ENCODE measurements around the gene TPP1. TPM values are rescaled to one million over a fixed set of nuclear protein-coding genes. Genes with fewer than 3 reads are reported as not detected.
A peak's percentile ranks its signal among the peaks of the same experiment; 100 is the strongest.

Gene TPP1
- polyA plus RNA-seq, 4 donors: 25.4 to 429 (median 34.7) TPM

DNA sequence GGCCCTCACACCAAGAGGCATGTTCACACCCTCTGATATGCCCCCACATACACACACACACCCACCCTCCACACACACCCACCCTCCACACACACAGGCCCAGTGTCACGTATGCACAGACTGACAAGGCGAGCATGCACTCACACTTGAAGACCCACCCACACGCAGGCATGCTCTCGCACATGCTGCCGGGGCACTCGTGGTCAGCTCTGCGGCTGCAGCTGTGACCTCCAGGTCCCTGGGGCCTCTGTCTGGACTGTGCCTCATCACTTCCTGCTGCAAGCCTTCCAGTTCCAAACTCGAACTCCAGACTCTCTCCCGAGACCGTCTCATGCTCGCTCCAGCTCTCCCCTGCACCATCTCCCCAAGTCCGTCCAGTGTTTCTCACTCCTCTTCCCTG, 26.8 kb upstream of the TPP1 start:
- Histone ChIP-seq H3K4me3 (ENCODE audit: low read depth in 1 of 3, low read length in 3 of 3) (no peak overlapping the region), H3K9me3 (ENCODE audit: control insufficient read depth in 2 of 2, insufficient read depth in 1 of 2, low read depth in 1 of 2, low read length in 1 of 2) (no peaks in the 10 kb centered on the region), H3K36me3 (ENCODE audit: control insufficient read depth in 3 of 3, insufficient read depth in 2 of 3, low read depth in 1 of 3, low read length in 3 of 3) (peaks cover 0 to 6% (median 0%) of the 10 kb centered on the region in 3 donors), H3K4me1 (ENCODE audit: control insufficient read depth in 3 of 3, insufficient read depth in 2 of 3, low read depth in 1 of 3, low read length in 2 of 3) (peaks cover 0 to 18% (median 6%) of the 10 kb centered on the region in 3 donors), H3K27ac (ENCODE audit: low read depth in 1 of 3, low read length in 2 of 3) (peak overlapping the region in 2 of 3 donors; percentile 75 to 78), H3K27me3 (ENCODE audit: control insufficient read depth in 3 of 3, insufficient read depth in 3 of 3, low read length in 3 of 3) (peaks cover 0 to 11% (median 0%) of the 10 kb centered on the region in 3 donors)
- 53 to 91% (median 74%) methylated on average over 11 to 12 of the region's 12 CpGs for WGBS, 3 donors
- DNase-seq: no peak
- no peak for FAIRE-seq

DNA sequence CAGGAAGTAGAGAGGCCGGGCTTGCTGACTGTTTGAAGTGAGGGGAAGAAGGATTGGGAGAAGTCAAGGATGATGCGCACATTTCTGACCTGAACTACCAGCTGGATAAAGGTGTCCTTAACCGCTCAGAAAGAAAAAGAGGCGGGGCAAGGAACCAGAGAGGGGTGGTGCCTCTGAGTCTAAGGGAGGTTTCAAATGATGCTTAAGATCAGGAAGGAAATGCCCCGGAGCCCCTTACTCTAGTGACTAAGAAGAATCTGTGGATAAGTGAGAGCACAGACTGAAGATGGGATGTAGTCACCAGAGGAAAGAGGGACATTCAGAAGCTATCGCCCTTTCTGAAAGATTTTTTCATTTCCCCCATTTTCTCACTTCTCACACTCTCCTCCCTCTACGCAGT, 23.7 kb upstream of the TPP1 start:
- no peak overlapping the region for H3K27ac ChIP-seq (ENCODE audit: low read depth in 1 of 3, low read length in 2 of 3)
- no peaks in the 10 kb centered on the region for H3K9me3 ChIP-seq (ENCODE audit: control insufficient read depth in 2 of 2, insufficient read depth in 1 of 2, low read depth in 1 of 2, low read length in 1 of 2)
- 83 to 85% (median 84%) methylated on average over 7 of the region's 7 CpGs for WGBS, 3 donors
- H3K27me3 ChIP-seq (ENCODE audit: control insufficient read depth in 3 of 3, insufficient read depth in 3 of 3, low read length in 3 of 3): no peaks in the 10 kb centered on the region
- no peak overlapping the region for H3K4me3 ChIP-seq (ENCODE audit: low read depth in 1 of 3, low read length in 3 of 3)
- H3K4me1 ChIP-seq (ENCODE audit: control insufficient read depth in 3 of 3, insufficient read depth in 2 of 3, low read depth in 1 of 3, low read length in 2 of 3): peaks cover 0 to 13% (median 3%) of the 10 kb centered on the region in 3 donors
- peaks cover 0 to 24% (median 0%) of the 10 kb centered on the region in 3 donors for H3K36me3 ChIP-seq (ENCODE audit: control insufficient read depth in 3 of 3, insufficient read depth in 2 of 3, low read depth in 1 of 3, low read length in 3 of 3)
- FAIRE-seq (no peak), DNase-seq (no peak)

DNA sequence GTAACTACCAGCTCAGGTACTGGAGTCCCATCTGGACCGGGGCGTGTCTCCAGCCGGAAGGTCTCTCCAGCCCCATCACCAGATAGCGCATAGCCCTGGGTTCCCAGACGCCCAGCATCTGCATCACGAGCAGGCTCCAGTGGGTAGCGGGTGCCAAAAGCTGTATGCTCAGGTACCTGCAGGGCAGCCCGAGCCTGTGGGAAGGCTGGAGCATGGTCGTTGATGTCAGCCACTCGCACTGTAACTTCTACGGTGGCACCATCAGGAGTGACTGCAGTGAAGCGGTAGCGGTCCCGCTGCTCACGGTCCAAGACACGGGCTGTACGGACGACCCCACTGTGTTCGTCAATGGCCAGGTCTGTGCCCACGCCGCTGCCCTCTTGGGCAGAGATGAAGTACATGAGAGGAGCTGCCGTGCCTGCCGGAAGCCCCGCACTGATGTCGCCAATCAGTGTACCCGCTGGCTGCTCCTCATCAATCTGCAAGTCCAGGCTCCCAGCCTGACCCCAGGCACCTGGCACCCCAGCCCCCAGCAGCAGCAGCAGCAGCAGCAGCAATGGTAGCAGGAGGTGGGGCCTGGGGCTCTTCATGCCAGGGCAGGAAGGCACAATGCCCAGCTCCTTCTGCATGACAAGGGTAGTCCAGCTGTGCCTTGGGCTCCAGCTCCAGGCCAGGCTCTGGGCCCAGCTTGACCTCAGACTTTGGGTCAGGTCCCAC, 21.9 kb upstream of the TPP1 start:
- DNase-seq (no peak), FAIRE-seq (no peak)
- 95 to 96% (median 96%) methylated on average over 26 of the region's 26 CpGs for WGBS, 3 donors

DNA sequence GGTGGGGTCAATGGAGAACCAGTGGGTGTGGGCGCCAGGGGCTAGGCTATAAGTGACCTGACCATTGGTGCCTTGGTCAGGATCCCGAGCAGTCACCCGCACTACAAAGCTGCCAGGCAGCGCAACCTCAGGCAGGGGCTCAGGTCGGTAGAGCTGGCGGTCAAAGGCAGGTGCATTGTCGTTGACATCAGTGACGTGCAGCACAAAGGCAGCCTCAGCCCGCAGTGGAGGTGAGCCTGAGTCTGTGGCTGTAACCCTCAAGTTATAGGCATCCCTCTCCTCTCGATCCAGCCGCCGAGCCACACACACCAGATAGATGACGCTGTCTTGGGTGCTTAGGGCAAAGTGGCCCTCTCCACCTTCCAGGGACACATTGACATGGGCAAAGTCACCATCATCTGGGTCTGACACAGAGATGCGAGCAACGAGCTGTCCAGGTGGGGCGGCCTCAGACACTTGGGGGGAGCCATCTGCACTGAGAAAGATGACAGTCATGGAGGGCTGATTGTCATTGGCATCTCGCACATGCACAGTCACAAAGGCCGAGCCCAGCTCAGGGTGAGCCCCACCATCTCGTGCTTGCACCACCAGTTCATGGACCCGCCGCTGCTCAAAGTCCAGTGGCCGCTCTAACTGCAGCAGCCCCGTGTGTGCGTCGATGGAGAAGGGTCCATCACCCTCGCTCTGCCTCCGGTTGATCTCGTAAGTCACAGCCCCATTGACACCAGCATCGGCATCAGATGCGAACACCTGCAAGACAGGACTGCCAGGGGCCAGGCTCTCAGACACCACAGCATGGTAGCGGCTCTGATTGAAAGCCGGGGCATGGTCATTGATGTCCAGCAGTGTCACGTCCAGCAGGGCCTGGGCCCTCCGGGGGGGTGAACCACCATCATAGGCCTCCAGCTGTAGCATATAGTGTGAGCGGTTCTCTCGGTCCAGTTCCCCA, 21.1 kb upstream of the TPP1 start:
- no peaks in the 10 kb centered on the region for H3K9me3 ChIP-seq (ENCODE audit: control insufficient read depth in 2 of 2, insufficient read depth in 1 of 2, low read depth in 1 of 2, low read length in 1 of 2)

More for the DNA sequence above, 21.9 kb upstream of the TPP1 start:
- H3K4me3 ChIP-seq (ENCODE audit: low read depth in 1 of 3, low read length in 3 of 3): no peak overlapping the region
- peaks cover 0 to 3% (median 0%) of the 10 kb centered on the region in 3 donors for H3K4me1 ChIP-seq (ENCODE audit: control insufficient read depth in 3 of 3, insufficient read depth in 2 of 3, low read depth in 1 of 3, low read length in 2 of 3)
- H3K27me3 ChIP-seq (ENCODE audit: control insufficient read depth in 3 of 3, insufficient read depth in 3 of 3, low read length in 3 of 3): no peaks in the 10 kb centered on the region
- H3K27ac ChIP-seq (ENCODE audit: low read depth in 1 of 3, low read length in 2 of 3): no peak overlapping the region
- H3K36me3 ChIP-seq (ENCODE audit: control insufficient read depth in 3 of 3, insufficient read depth in 2 of 3, low read depth in 1 of 3, low read length in 3 of 3): peaks cover 0 to 25% (median 0%) of the 10 kb centered on the region in 3 donors
- no peaks in the 10 kb centered on the region for H3K9me3 ChIP-seq (ENCODE audit: control insufficient read depth in 2 of 2, insufficient read depth in 1 of 2, low read depth in 1 of 2, low read length in 1 of 2)

DNA sequence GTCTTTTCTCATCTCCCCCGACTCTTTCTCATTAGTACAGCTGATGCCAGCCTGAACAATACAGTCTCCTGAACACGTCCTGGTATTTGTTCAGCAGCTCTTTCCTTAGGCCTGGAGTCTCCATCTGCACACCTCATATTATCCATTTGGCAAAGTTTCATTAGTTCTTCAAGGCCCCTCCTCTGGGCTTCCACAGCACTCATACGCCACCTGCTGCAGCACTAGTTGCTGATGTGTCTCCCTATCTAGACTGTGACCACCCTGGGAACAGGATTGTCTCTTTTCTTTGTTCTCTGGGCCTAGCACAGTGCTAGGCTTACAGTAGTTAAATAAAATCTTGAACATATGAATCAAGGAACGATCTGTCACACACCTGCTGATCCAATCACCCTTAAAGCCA, 19.2 kb upstream of the TPP1 start:
- Histone ChIP-seq H3K27me3 (ENCODE audit: control insufficient read depth in 3 of 3, insufficient read depth in 3 of 3, low read length in 3 of 3) (no peaks in the 10 kb centered on the region), H3K27ac (ENCODE audit: low read depth in 1 of 3, low read length in 2 of 3) (peak overlapping the region in 1 of 3 donors; percentile 5), H3K36me3 (ENCODE audit: control insufficient read depth in 3 of 3, insufficient read depth in 2 of 3, low read depth in 1 of 3, low read length in 3 of 3) (peaks cover 0 to 34% (median 0%) of the 10 kb centered on the region in 3 donors), H3K4me3 (ENCODE audit: low read depth in 1 of 3, low read length in 3 of 3) (no peak overlapping the region), H3K4me1 (ENCODE audit: control insufficient read depth in 3 of 3, insufficient read depth in 2 of 3, low read depth in 1 of 3, low read length in 2 of 3) (peaks cover 0 to 11% (median 0%) of the 10 kb centered on the region in 3 donors), H3K9me3 (ENCODE audit: control insufficient read depth in 2 of 2, insufficient read depth in 1 of 2, low read depth in 1 of 2, low read length in 1 of 2) (no peaks in the 10 kb centered on the region)
- 61 to 67% (median 61%) methylated on average over 4 of the region's 4 CpGs for whole genome bisulfite sequencing, 3 donors
- DNase-seq (no peak), FAIRE-seq (no peak)

More for the DNA sequence above, 21.1 kb upstream of the TPP1 start:
- H3K4me3 ChIP-seq (ENCODE audit: low read depth in 1 of 3, low read length in 3 of 3): no peak overlapping the region
- DNase-seq (no peak), FAIRE-seq (no peak)
- H3K27me3 ChIP-seq (ENCODE audit: control insufficient read depth in 3 of 3, insufficient read depth in 3 of 3, low read length in 3 of 3): no peaks in the 10 kb centered on the region
- 90 to 94% (median 92%) methylated on average over 34 to 36 of the region's 36 CpGs for WGBS, 3 donors
- peaks cover 0 to 9% (median 0%) of the 10 kb centered on the region in 3 donors for H3K4me1 ChIP-seq (ENCODE audit: control insufficient read depth in 3 of 3, insufficient read depth in 2 of 3, low read depth in 1 of 3, low read length in 2 of 3)
- H3K36me3 ChIP-seq (ENCODE audit: control insufficient read depth in 3 of 3, insufficient read depth in 2 of 3, low read depth in 1 of 3, low read length in 3 of 3): peaks cover 0 to 25% (median 0%) of the 10 kb centered on the region in 3 donors
- no peak overlapping the region for H3K27ac ChIP-seq (ENCODE audit: low read depth in 1 of 3, low read length in 2 of 3)

DNA sequence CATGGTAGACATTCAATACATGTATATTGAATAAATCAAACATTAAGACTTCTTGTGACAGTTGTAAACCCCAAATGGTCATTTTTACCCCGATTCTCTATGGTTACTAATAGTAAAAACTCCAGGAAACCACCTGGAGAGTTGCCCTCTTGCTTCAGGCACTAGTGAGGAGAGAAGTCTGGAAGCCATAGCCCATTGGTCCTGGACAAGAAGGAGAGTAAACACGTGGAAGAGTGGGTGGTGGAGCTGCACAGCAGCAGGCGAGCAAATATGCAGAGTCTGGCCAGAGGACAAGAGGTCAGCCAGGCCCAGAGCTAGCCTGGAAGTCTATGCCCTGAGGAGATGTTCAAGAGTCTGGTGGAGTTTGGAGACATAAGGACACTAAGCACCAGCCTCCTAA, 18.6 kb upstream of the TPP1 start:
- no peak overlapping the region for H3K4me3 ChIP-seq (ENCODE audit: low read depth in 1 of 3, low read length in 3 of 3)
- H3K9me3 ChIP-seq (ENCODE audit: control insufficient read depth in 2 of 2, insufficient read depth in 1 of 2, low read depth in 1 of 2, low read length in 1 of 2): no peaks in the 10 kb centered on the region
- DNase-seq (no peak), FAIRE-seq (no peak)
- 41 to 50% (median 47%) methylated on average over 3 of the region's 3 CpGs for WGBS, 3 donors
- H3K27me3 ChIP-seq (ENCODE audit: control insufficient read depth in 3 of 3, insufficient read depth in 3 of 3, low read length in 3 of 3): no peaks in the 10 kb centered on the region
- peaks cover 0 to 11% (median 0%) of the 10 kb centered on the region in 3 donors for H3K4me1 ChIP-seq (ENCODE audit: control insufficient read depth in 3 of 3, insufficient read depth in 2 of 3, low read depth in 1 of 3, low read length in 2 of 3)
- H3K27ac ChIP-seq (ENCODE audit: low read depth in 1 of 3, low read length in 2 of 3): peak overlapping the region in 1 of 3 donors; percentile 5
- peaks cover 0 to 40% (median 0%) of the 10 kb centered on the region in 3 donors for H3K36me3 ChIP-seq (ENCODE audit: control insufficient read depth in 3 of 3, insufficient read depth in 2 of 3, low read depth in 1 of 3, low read length in 3 of 3)

DNA sequence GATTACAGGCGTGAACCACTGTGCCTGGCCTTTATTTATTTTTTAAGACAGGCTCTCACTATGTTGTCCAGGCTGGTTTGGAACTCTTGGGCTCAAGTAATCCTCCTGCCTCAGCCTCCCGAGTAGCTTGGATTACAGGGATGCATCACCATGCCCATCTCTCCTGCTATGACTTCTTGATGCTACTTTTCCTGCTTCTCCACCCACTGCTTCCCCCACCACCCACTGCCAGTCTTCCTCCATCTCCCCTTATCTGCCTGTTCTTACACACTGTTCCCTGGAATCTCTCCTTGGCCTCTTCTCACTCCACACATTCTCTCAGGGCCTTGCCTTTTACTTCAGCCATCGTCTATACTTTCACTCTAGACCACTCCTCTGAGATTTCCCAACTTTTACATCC, 17.3 kb upstream of the TPP1 start:
- 86 to 95% (median 87%) methylated on average over 3 of the region's 3 CpGs for WGBS, 3 donors
- FAIRE-seq (no peak), DNase-seq (no peak)
- Histone ChIP-seq H3K4me3 (ENCODE audit: low read depth in 1 of 3, low read length in 3 of 3) (no peak overlapping the region), H3K4me1 (ENCODE audit: control insufficient read depth in 3 of 3, insufficient read depth in 2 of 3, low read depth in 1 of 3, low read length in 2 of 3) (peaks cover 0 to 20% (median 0%) of the 10 kb centered on the region in 3 donors), H3K9me3 (ENCODE audit: control insufficient read depth in 2 of 2, insufficient read depth in 1 of 2, low read depth in 1 of 2, low read length in 1 of 2) (no peaks in the 10 kb centered on the region), H3K36me3 (ENCODE audit: control insufficient read depth in 3 of 3, insufficient read depth in 2 of 3, low read depth in 1 of 3, low read length in 3 of 3) (peaks cover 0 to 53% (median 0%) of the 10 kb centered on the region in 3 donors), H3K27ac (ENCODE audit: low read depth in 1 of 3, low read length in 2 of 3) (peak overlapping the region in 1 of 3 donors; percentile 39), H3K27me3 (ENCODE audit: control insufficient read depth in 3 of 3, insufficient read depth in 3 of 3, low read length in 3 of 3) (no peaks in the 10 kb centered on the region)

Data from small intestine (tissue), 7 donors.